A549 (cell line): Measurements from ENCODE around the gene NECTIN1.

Experiments used
- CEBPB ChIP-seq, 2 experiments: fragments of >200 bp in 1 of 2; sonication (Bioruptor Twin) in 1 of 2; formaldehyde crosslinking in 1 of 2; IDR thresholded peaks; 2 replicates each; pipeline ENCODE4 v1.6.1; 2012 to 2016
- HDAC2 ChIP-seq: fragments of 200-600 bp; sonication (generic); IDR thresholded peaks from 2 replicates; pipeline ENCODE4 v1.6.1; 2016
- POLR2A ChIP-seq: IDR thresholded peaks from 2 replicates; pipeline ENCODE4 v1.6.1; 2012; ENCODE audit warnings: mild to moderate bottlenecking, low read length
- RNF2 ChIP-seq: fragments of 200-600 bp; sonication (generic); IDR thresholded peaks from 2 replicates; pipeline ENCODE4 v1.6.1; 2016; ENCODE audit warnings: low read depth, mild to moderate bottlenecking, antibody characterized with exemption, moderate library complexity, borderline replicate concordance
- TF ChIP-seq, protein P1 (sequence below): fragments of >200 bp; sonication (Bioruptor Twin); formaldehyde crosslinking; IDR thresholded peaks from 3 replicates; pipeline ENCODE4 v1.5.1; 2016
- TF ChIP-seq, protein P2 (sequence below): fragments of 250-450 bp; sonication (Bioruptor Pico); IDR thresholded peaks from 2 replicates; pipeline ENCODE4 v1.5.0; 2021; ENCODE audit warnings: mild to moderate bottlenecking, moderate library complexity, borderline replicate concordance
- TF ChIP-seq, protein P3 (sequence below): IDR thresholded peaks from 2 replicates; pipeline ENCODE4 v1.6.1; 2012

DNA sequence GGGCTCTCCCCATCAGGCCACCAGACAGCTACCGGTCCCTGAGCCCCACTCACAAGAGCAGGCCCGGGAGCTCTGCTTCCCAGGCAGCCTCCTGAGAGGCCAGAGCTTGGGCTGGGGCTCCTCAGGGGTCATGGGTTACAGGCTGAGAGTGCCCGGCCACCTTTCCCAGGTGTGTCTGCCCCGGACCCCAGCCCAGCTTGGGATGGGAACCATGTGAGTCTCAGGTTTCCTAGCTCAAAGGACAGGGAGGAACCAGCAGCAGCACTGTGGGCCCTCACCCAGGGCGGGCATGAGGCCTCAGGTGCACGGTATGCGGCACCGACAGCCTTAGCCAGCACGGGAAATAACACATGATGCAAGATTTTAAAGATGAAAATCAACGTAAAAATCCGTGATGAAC, 90.1 kb downstream of the NECTIN1 start:
- TF ChIP-seq, protein P1, sequence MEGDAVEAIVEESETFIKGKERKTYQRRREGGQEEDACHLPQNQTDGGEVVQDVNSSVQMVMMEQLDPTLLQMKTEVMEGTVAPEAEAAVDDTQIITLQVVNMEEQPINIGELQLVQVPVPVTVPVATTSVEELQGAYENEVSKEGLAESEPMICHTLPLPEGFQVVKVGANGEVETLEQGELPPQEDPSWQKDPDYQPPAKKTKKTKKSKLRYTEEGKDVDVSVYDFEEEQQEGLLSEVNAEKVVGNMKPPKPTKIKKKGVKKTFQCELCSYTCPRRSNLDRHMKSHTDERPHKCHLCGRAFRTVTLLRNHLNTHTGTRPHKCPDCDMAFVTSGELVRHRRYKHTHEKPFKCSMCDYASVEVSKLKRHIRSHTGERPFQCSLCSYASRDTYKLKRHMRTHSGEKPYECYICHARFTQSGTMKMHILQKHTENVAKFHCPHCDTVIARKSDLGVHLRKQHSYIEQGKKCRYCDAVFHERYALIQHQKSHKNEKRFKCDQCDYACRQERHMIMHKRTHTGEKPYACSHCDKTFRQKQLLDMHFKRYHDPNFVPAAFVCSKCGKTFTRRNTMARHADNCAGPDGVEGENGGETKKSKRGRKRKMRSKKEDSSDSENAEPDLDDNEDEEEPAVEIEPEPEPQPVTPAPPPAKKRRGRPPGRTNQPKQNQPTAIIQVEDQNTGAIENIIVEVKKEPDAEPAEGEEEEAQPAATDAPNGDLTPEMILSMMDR: no peak
- no peak for TF ChIP-seq POLR2A
- TF ChIP-seq CEBPB (IDR thresholded peaks at IDR 0.05): no peak
- TF ChIP-seq RNF2: no peak
- no peak for TF ChIP-seq HDAC2
- TF ChIP-seq, protein P2, sequence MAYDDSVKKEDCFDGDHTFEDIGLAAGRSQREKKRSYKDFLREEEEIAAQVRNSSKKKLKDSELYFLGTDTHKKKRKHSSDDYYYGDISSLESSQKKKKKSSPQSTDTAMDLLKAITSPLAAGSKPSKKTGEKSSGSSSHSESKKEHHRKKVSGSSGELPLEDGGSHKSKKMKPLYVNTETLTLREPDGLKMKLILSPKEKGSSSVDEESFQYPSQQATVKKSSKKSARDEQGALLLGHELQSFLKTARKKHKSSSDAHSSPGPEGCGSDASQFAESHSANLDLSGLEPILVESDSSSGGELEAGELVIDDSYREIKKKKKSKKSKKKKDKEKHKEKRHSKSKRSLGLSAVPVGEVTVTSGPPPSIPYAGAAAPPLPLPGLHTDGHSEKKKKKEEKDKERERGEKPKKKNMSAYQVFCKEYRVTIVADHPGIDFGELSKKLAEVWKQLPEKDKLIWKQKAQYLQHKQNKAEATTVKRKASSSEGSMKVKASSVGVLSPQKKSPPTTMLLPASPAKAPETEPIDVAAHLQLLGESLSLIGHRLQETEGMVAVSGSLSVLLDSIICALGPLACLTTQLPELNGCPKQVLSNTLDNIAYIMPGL (CRISPR knock-in tag): no peak
- TF ChIP-seq, protein P3, sequence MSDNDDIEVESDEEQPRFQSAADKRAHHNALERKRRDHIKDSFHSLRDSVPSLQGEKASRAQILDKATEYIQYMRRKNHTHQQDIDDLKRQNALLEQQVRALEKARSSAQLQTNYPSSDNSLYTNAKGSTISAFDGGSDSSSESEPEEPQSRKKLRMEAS: no peak
